ENCODE measurements around the gene XXYLT1. TPM values are rescaled to one million over a fixed set of nuclear protein-coding genes. Genes with fewer than 3 reads are reported as not detected.

XXYLT1 gene
- total RNA-seq, 1 donor from 2014 or later: 8.9 TPM

DNA sequence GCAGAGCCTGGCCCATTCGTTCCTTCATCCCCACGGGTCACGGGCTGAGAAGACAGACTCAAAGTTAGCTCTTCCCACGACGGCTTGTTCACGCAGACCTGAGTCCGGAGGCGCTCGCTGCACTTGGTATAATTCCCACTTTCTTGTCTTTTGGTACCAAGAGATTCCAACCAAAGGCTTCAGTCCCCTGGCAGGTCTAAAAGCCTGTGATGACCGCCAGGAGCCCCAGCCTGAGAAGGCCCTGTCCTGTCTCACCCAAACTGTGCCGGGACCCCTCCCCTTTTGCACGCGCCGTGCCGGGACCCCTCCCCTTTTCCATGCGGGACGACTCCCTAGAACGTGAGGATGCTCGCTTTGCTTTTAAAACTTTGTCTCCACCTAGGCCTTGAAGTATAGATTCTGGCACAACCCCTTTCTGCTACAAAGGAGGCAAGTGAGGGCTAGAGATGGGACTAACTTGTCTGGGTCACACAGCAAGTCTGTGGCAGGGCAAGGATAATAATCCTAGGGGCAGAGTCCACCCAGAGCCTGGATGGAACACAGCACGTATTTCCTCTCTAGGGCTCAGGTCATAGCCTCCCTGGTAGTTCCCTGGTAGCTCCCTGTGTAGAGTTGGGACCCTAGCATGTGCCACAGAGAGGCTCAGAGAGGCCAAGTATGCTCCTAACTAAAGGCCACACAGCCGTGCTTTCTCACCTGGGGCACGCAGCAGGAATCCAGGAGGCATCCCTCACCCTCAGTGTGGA, 211.3 kb downstream of the XXYLT1 start:
- Histone ChIP-seq H3K27ac (no peak overlapping the region), H3K27me3 (ENCODE audit: low read depth) (no peaks in the 10 kb centered on the region), H3K9me3 (no peaks in the 10 kb centered on the region), H3K4me3 (no peak overlapping the region), H3K36me3 (no peaks in the 10 kb centered on the region), H3K4me1 (no peaks in the 10 kb centered on the region)
- DNase-seq (no peak), ATAC-seq (no peak)
- TF ChIP-seq, protein P1, sequence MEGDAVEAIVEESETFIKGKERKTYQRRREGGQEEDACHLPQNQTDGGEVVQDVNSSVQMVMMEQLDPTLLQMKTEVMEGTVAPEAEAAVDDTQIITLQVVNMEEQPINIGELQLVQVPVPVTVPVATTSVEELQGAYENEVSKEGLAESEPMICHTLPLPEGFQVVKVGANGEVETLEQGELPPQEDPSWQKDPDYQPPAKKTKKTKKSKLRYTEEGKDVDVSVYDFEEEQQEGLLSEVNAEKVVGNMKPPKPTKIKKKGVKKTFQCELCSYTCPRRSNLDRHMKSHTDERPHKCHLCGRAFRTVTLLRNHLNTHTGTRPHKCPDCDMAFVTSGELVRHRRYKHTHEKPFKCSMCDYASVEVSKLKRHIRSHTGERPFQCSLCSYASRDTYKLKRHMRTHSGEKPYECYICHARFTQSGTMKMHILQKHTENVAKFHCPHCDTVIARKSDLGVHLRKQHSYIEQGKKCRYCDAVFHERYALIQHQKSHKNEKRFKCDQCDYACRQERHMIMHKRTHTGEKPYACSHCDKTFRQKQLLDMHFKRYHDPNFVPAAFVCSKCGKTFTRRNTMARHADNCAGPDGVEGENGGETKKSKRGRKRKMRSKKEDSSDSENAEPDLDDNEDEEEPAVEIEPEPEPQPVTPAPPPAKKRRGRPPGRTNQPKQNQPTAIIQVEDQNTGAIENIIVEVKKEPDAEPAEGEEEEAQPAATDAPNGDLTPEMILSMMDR (IDR thresholded peaks at IDR 0.05): no peak
- intact Hi-C loops (cut with DNase I): no loop called here

DNA sequence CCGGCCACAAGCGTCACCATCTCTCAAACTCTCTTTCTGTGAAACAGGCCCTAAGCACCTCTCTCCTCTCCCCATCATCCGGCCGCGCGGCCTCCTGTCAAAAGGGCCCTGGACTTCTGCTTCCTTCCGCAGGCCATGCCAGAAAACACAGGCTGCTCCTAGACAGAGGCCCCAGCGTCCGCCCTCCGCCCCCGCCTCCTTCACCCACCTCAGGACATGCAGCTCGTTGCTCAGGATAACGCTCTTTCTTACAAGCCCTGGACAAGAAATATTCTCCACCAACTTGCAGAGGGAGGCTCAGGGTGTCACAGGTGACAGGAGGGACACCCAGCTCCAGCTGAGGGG, 212.0 kb downstream of the XXYLT1 start:
- DNase-seq (no peak), ATAC-seq (no peak)
- TF ChIP-seq, protein P1 (IDR thresholded peaks at IDR 0.05): no peak
- Histone ChIP-seq H3K9me3 (no peaks in the 10 kb centered on the region), H3K27ac (no peak overlapping the region), H3K27me3 (ENCODE audit: low read depth) (no peaks in the 10 kb centered on the region), H3K36me3 (no peaks in the 10 kb centered on the region), H3K4me3 (no peak overlapping the region), H3K4me1 (no peaks in the 10 kb centered on the region)
- intact Hi-C loops (cut with DNase I): no loop called here

DNA sequence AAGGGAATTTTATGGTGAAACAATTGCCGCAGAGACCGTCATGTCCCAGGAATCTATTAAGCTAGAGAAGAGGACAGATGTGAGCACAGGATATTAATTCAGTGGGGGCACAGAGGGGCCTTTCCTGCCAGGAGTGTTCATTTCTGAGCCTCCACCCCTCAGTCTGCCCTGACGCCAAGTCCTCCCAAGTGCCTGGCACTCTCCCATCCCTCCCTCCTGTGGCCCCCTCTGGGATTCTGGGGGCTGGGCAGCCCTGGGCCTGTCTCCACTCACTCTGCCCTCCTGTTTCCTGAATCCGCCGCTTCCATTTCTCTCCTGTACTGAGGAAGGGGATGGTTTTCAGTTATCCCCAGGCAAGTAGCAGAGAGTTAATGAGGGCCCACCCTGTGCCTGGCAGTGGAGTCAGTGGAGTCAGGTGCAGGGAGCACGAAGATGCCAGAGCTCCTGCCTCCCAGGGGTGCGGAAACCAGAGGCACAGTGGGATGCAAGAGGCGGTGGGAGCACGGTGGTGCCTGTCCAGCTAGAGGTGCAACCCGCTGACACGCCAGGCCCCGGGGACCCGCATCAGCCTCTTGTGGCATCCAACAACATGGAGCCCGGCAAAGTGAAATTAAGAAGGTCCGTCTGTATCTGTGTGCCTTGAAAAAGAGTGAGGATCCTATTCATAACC, 212.5 kb downstream of the XXYLT1 start:
- no peak overlapping the region for H3K4me3 ChIP-seq
- TF ChIP-seq, protein P1 (IDR thresholded peaks at IDR 0.05): no peak
- no peaks in the 10 kb centered on the region for H3K27me3 ChIP-seq (ENCODE audit: low read depth)
- DNase-seq (peak; percentile 6), ATAC-seq (no peak)
- no peak overlapping the region for H3K27ac ChIP-seq
- H3K36me3 ChIP-seq: no peaks in the 10 kb centered on the region
- H3K4me1 ChIP-seq: no peaks in the 10 kb centered on the region
- intact Hi-C loops (cut with DNase I): no loop called here
- no peaks in the 10 kb centered on the region for H3K9me3 ChIP-seq

DNA sequence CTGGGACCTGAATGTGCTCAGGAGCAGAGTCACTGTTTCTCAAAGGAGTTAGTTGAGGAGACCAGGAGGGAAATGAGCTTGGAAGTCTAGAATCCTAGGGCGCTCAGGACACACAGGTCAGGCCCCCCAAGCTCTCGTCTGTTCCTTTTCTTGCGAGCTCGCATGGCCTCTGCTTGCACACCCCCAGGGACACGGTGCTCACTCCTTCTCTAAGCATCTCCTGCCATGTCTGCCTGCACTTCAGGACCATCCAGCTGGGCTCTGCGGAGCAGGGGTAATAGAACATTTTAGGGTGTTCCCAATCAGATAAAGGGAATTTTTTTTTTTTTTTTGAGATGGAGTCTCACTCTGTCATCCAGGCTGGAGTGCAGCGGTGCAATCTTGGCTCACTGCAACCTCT, 213.2 kb downstream of the XXYLT1 start:
- ATAC-seq: no peak
- peak; percentile 29 for DNase-seq
- Histone ChIP-seq H3K27ac (no peak overlapping the region), H3K27me3 (ENCODE audit: low read depth) (no peaks in the 10 kb centered on the region), H3K9me3 (no peaks in the 10 kb centered on the region), H3K36me3 (no peaks in the 10 kb centered on the region), H3K4me1 (no peaks in the 10 kb centered on the region), H3K4me3 (no peak overlapping the region)
- TF ChIP-seq, protein P1 (IDR thresholded peaks at IDR 0.05): no peak
- intact Hi-C loops (cut with DNase I): no loop called here

DNA sequence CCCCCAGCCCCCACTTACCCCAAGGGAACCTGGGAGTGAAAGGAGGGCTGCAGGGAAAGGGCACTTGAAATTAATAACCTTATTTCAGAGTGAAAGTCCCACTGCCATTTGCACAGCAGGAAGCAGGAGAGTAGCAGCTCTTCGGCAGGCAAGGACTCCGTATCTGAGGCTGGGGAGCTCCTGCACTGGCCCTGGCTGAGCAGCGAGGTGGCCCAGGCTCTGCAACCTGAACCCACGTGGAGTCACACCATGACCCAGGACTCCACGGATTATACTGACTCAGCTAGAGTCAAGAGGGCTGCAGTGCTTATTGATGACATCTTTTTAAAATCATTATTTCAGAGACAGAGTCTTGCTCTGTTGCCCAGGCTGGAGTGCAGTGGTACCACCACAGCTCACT, 214.5 kb downstream of the XXYLT1 start:
- ATAC-seq (no peak), DNase-seq (peak; percentile 13)
- H3K9me3 ChIP-seq: no peaks in the 10 kb centered on the region
- intact Hi-C loops (cut with DNase I): no loop called here
- H3K27ac ChIP-seq: no peak overlapping the region
- TF ChIP-seq, protein P1 (IDR thresholded peaks at IDR 0.05): no peak
- H3K4me3 ChIP-seq: no peak overlapping the region
- H3K27me3 ChIP-seq (ENCODE audit: low read depth): no peaks in the 10 kb centered on the region
- no peaks in the 10 kb centered on the region for H3K36me3 ChIP-seq
- H3K4me1 ChIP-seq: no peaks in the 10 kb centered on the region
